Measurements from ENCODE around the gene PSMC1.

DNA sequence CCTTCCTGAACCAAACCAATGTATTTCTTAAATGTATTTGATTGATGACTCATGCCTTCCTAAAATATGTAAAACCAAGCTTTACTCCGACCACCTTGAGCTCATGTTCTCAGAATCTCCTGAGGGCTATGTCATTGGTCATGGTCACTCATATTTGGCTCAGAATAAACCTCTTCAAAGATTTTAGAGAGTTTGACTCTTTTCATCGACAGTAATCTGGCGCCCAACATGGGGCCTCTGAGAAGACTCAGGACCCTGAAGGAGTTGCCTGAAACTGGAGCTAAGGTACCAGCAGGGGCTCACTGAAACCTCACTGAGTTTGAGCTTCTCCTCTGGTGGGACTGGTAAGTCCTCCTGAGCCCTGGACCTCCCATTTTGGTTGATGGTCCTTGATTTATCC is 17.2 kb upstream of the PSMC1 start:
- TF ChIP-seq, protein P1, sequence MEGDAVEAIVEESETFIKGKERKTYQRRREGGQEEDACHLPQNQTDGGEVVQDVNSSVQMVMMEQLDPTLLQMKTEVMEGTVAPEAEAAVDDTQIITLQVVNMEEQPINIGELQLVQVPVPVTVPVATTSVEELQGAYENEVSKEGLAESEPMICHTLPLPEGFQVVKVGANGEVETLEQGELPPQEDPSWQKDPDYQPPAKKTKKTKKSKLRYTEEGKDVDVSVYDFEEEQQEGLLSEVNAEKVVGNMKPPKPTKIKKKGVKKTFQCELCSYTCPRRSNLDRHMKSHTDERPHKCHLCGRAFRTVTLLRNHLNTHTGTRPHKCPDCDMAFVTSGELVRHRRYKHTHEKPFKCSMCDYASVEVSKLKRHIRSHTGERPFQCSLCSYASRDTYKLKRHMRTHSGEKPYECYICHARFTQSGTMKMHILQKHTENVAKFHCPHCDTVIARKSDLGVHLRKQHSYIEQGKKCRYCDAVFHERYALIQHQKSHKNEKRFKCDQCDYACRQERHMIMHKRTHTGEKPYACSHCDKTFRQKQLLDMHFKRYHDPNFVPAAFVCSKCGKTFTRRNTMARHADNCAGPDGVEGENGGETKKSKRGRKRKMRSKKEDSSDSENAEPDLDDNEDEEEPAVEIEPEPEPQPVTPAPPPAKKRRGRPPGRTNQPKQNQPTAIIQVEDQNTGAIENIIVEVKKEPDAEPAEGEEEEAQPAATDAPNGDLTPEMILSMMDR (IDR thresholded peaks at IDR 0.05), result no peak
- no peak for TF ChIP-seq POLR2A (IDR thresholded peaks at IDR 0.05)
- no peak for TF ChIP-seq POLR2AphosphoS5 (IDR thresholded peaks at IDR 0.05)
- TF ChIP-seq EP300 (IDR thresholded peaks at IDR 0.05), result no peak
